MV-4-11 (cell line): ENCODE measurements around the gene KDM3A.

Experiments
- DNase-seq: peaks from one replicate; lab custom pipeline; 2025; lab: John Stamatoyannopoulos, UW

Gene KDM3A

DNA sequence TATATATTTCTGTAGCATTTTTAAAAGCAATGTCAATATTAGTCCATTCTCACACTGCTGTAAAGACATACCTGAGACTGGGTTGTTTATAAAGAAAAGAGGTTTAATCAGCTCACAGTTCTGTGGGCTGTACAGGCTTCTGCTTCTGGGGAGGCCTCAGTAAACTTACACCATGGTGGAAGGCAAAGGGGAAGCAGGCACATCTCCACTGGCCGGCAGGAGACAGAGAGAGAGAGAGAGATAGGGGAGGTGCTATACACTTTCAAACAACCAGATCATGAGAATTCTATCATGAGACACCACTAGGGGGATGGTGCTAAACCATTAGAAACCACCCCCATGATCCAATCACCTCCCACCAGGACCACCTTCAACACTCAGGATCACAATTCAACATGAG lies 79.0 kb downstream of the KDM3A start:
- no peak for DNase-seq

DNA sequence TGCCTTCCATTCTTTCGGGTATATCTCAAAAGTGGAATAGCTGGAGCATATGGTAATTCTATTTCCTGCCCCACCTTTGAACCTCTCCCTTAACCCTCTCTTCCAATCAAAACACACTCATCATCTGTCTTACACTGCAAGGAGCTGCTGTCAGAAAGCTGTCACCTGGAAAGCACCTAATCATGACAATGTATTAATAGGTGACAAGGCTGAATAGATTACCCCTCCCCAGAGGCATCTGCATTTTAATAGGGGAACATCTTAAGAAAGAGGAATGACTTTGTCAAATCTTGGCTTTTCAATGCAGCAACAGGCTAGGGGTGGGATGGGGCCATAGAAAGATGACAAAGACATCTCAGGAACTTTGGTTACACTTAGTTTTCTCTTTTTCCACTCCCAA lies 80.8 kb downstream of the KDM3A start:
- DNase-seq, result no peak

DNA sequence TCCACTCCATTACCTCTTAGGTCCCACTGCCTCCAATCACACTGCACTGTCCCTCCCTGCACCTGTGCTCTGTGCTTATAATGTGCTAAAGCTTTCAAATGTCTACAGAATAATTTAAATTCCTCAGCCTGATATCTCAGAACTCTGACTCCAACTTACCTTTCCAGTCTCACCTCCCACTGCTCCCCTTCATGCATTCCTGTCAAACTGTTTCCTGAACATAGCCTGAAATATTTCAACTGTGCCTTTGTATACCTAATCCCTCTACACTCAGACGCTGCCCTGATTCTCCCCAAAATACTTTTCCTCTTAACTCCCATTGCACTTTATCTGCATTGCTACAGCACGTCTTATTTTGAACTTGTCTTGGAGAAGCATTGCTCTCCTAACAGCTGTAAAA lies 81.5 kb downstream of the KDM3A start:
- DNase-seq, result no peak

DNA sequence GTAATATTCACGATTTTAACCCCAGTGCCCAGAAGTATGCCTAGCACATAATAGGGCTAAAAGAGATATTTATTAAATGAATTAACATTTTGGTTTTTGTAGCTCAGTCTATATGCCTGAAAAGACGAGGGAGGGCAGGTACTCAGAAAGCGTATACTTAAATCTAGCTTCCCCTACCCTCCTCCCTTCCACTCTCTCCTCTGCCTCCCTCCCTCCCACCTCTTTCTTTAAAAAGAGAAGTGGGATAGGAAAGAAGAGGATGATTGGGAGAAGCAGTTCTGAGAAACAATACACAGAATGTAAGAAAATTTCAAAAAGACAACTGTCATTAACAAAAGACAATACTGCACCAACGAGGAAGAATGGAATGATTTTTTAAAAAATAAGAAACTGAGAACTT lies 82.3 kb downstream of the KDM3A start:
- no peak for DNase-seq

DNA sequence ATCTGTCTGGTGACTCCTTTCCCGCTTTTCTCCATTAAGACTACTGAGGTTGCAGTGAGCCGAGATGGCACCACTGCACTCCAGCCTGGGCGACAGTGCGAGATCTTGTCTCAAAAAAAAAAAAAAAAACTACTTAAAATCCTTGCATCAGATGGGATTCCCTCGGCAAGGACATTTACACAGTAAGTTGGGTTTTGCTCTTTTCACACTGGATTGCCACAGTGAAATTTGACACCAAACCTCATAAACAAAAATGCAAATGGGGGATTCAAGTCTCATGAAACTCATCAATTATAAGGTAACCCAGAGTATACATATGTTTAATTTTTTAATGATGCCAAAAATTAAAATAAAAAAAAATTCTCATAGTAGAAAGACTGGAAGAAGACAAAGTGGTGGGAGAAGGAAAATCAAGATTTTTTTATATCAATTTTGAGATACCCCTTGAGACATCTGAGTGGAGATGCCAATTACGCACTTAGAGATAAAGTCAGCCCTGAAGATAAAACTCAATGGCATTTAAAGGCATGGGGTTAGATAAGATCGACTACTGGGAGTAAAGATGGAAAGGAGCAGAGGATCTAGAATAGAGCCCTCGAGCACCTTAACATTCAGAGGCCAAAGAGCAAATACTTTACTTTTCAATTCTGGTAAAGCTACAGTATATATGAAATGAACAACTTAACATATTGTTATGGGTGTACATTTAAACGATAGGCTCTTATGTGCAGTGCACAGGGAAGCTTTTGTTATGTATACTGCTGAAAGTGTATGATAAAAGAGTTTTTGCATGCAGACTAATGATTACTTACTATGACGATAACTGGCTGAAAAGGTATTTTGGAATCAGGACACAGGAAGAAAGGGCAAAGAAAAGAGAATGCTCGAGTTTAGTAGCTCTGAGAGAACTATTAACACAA lies 84.5 kb downstream of the KDM3A start:
- no peak for DNase-seq

DNA sequence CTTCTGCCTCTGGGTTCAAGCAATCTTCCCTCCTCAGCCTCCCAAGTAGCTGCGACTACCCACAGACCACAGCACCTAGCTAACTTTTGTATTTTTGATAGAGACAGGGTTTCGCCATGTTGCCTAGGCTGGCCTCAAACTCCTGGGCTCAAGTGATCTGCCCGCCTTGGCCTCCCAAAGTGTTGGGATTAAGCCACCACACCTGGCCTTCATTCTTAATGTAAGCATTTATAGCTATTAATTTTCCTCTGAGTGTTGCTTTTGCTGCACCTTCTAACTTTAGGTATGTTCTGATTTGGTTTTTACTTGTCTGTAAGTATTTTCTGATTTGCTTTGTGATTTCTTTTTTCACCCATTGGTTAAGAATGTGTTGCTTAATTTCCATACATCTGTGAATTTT lies 92.4 kb downstream of the KDM3A start:
- no peak for DNase-seq

DNA sequence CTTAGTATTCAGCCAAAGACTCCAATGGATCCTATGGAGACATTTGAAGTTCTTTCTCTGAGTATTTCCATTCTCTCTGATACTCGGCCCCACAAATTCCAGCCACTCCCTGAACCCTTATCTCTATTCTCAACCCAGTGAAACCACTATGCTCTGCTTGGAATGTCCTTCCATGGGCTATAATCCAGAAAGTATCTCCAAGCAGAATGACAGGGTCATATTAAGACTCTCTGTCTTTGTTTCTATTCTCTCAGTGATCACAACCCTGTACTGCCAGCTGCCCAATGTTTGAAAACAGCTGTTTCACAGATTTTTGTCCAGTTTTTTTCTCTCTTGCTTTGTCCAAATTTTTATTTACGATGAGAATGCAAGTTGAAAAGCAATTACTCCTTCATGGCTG lies 100.2 kb downstream of the KDM3A start:
- no peak for DNase-seq
